HepG2 (cell line): ENCODE results near the gene RTKN2. TPM values are rescaled to one million over a fixed set of nuclear protein-coding genes. Genes with fewer than 3 reads are reported as not detected.

Source experiments
- ADNP ChIP-seq: sonication (generic); formaldehyde crosslinking; IDR thresholded peaks from 2 replicates; pipeline ENCODE4 v1.4.0; 2020; ENCODE audit warnings: missing genetic modification reagents
- AHR ChIP-seq: IDR thresholded peaks from 2 replicates; pipeline ENCODE4 v1.6.1; 2018; ENCODE audit warnings: missing genetic modification reagents, missing compliant biosample characterization
- ARID5B ChIP-seq: IDR thresholded peaks from 2 replicates; pipeline ENCODE4 v1.4.0; 2020; ENCODE audit warnings: mild to moderate bottlenecking, missing genetic modification reagents
- CHCHD3 ChIP-seq: sonication (generic); formaldehyde crosslinking; IDR thresholded peaks from 2 replicates; pipeline ENCODE4 v1.8.0; 2022; ENCODE audit warnings: mild to moderate bottlenecking, missing genetic modification reagents, moderate library complexity
- FOXA1 ChIP-seq, 2 experiments: fragments of 450-650 bp in 1 of 2; sonication (generic) in 1 of 2; formaldehyde crosslinking in 1 of 2; IDR thresholded peaks; 2 replicates each; pipeline versions ENCODE4 v1.4.0 to v1.6.1; 2016 to 2020; ENCODE audit warnings: missing genetic modification reagents in 1 of 2
- IRX3 ChIP-seq: sonication (generic); formaldehyde crosslinking; IDR thresholded peaks from 2 replicates; pipeline ENCODE4 v1.8.1; 2023; ENCODE audit warnings: mild to moderate bottlenecking, low read depth, missing genetic modification reagents, borderline replicate concordance
- JUNB ChIP-seq: sonication (generic); formaldehyde crosslinking; IDR thresholded peaks from 2 replicates; pipeline ENCODE4 v1.8.0; 2022; ENCODE audit warnings: missing genetic modification reagents, mild to moderate bottlenecking, borderline replicate concordance
- PHF8 ChIP-seq: sonication (generic); formaldehyde crosslinking; IDR thresholded peaks from 2 replicates; pipeline ENCODE4 v1.5.0; 2020; ENCODE audit warnings: missing genetic modification reagents
- PTBP1 ChIP-seq: fragments of 200-400 bp; formaldehyde crosslinking; IDR thresholded peaks from 2 replicates; pipeline ENCODE4 v1.6.1; 2018; ENCODE audit warnings: low read length, low read depth; ENCODE audit not compliant: poor library complexity, severe bottlenecking
- SMAD9 ChIP-seq: sonication (generic); formaldehyde crosslinking; IDR thresholded peaks from 2 replicates; pipeline ENCODE4 v1.5.1; 2020; ENCODE audit warnings: mild to moderate bottlenecking, missing genetic modification reagents
- ZNF274 ChIP-seq: sonication (generic); formaldehyde crosslinking; IDR thresholded peaks from 2 replicates; pipeline ENCODE4 v1.5.1; 2020; ENCODE audit warnings: mild to moderate bottlenecking, missing genetic modification reagents
- ZNF552 ChIP-seq: sonication (generic); formaldehyde crosslinking; IDR thresholded peaks from 2 replicates; pipeline ENCODE4 v1.9.0; 2022; ENCODE audit warnings: missing genetic modification reagents, mild to moderate bottlenecking, borderline replicate concordance
- ZNF557 ChIP-seq: sonication (generic); formaldehyde crosslinking; IDR thresholded peaks from 2 replicates; pipeline ENCODE4 v1.4.0; 2020; ENCODE audit warnings: missing genetic modification reagents
- polyA plus RNA-seq, 8 experiments: library from polyadenylated mRNA; depleted of rRNA in 3 of 8; stranded (reverse) in 7 of 8; unstranded in 1 of 8; fragments of >200 nt; fragmentation: Illumina TruSeq in 4 of 8; extraction: Trizol in 4 of 8; gene quantifications; 2 replicates each; pipeline versions ENCODE4 v1.2.1 to v1.2.3, GENCODE V29; 2011 to 2016; ENCODE audit warnings: low read depth in 4 of 8, missing spikeins in 1 of 8, mixed read lengths in 1 of 8; ENCODE audit not compliant: insufficient read depth in 1 of 8
- total RNA-seq, 5 experiments: library from RNA; depleted of rRNA; stranded (reverse); fragments of >200 nt; fragmentation: Illumina TruSeq; extraction: Trizol; gene quantifications; 2 replicates each; pipeline ENCODE4 v1.2.3, GENCODE V29; 2016; ENCODE audit warnings: low read depth in 1 of 5
- TF ChIP-seq, protein P1 (sequence below): sonication (generic); formaldehyde crosslinking; IDR thresholded peaks from 2 replicates; pipeline ENCODE4 v1.4.0; 2020; ENCODE audit warnings: missing genetic modification reagents
- TF ChIP-seq, protein P2 (sequence below): sonication (generic); formaldehyde crosslinking; IDR thresholded peaks from 2 replicates; pipeline ENCODE4 v1.8.1; 2023; ENCODE audit warnings: mild to moderate bottlenecking, moderate library complexity, missing genetic modification reagents

RTKN2 gene
- total and polyA plus RNA-seq, 2 of the 13 experiments (the other 11 are each of a cell fraction or from before 2014, with no cell fraction given) = 2.2 to 7.0 TPM

DNA sequence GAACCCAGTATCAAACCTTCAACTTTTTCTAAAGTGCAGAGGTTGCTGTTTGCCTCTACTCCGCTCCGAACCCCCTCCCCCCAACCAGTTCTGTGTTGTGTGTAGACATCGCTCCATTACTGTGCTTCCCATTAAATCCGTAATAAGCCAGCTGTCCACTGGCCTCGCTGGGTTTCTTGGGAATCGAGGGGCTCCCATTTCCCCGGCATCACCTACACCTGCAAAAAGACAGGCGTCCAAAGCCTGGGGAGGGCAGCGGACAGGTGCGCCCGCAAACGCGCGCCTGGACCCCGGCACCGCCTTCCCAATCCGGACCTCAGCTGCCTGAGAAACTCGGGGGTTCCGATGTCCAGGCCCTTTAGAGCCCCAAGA, 631 bp downstream of the RTKN2 start (continued):
- TF ChIP-seq, protein P1, sequence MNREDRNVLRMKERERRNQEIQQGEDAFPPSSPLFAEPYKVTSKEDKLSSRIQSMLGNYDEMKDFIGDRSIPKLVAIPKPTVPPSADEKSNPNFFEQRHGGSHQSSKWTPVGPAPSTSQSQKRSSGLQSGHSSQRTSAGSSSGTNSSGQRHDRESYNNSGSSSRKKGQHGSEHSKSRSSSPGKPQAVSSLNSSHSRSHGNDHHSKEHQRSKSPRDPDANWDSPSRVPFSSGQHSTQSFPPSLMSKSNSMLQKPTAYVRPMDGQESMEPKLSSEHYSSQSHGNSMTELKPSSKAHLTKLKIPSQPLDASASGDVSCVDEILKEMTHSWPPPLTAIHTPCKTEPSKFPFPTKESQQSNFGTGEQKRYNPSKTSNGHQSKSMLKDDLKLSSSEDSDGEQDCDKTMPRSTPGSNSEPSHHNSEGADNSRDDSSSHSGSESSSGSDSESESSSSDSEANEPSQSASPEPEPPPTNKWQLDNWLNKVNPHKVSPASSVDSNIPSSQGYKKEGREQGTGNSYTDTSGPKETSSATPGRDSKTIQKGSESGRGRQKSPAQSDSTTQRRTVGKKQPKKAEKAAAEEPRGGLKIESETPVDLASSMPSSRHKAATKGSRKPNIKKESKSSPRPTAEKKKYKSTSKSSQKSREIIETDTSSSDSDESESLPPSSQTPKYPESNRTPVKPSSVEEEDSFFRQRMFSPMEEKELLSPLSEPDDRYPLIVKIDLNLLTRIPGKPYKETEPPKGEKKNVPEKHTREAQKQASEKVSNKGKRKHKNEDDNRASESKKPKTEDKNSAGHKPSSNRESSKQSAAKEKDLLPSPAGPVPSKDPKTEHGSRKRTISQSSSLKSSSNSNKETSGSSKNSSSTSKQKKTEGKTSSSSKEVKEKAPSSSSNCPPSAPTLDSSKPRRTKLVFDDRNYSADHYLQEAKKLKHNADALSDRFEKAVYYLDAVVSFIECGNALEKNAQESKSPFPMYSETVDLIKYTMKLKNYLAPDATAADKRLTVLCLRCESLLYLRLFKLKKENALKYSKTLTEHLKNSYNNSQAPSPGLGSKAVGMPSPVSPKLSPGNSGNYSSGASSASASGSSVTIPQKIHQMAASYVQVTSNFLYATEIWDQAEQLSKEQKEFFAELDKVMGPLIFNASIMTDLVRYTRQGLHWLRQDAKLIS = no peak
- TF ChIP-seq ARID5B (CRISPR knock-in tag) (no peak), JUNB (CRISPR knock-in tag) (no peak), ZNF274 (no peak), IRX3 (CRISPR knock-in tag) (no peak), SMAD9 (no peak), ZNF552 (CRISPR knock-in tag) (no peak), CHCHD3 (CRISPR knock-in tag) (no peak), ADNP (CRISPR knock-in tag) (no peak), PHF8 (CRISPR knock-in tag) (no peak), PTBP1 (peak; percentile 66), FOXA1 (IDR thresholded peaks at IDR 0.05) (no peak), FOXA1 (CRISPR knock-in tag; IDR thresholded peaks at IDR 0.05) (no peak), ZNF557 (no peak), AHR (CRISPR knock-in tag) (no peak)
- TF ChIP-seq, protein P2, sequence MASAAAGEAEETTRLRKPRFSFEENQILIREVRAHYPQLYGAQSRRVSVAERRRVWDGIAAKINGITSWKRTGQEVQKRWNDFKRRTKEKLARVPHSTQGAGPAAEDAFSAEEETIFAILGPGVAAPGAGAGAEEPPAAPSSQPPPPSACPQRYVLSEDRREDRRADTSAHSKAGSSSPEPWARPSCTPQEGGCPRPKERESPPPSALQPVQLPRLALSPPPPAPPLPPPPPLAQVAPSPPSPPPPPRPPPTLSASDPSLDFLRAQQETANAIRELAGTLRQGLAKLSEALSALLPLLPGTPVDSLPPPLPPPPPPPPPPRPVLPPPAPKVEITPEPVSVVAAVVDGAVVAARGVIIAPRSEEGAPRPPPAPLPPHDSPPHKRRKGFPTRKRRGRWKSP = no peak
